HG03460 (cell line): Measurements from ENCODE around the gene KRTAP5-8.
"Not testable (repeated sequence)": the region's sequence is repeated elsewhere in the genome, so short reads cannot be mapped to it uniquely, and the experiment has no call there.

Source experiments
- ATAC-seq: cut with Tn5 transposase; IDR thresholded peaks from one replicate; pipeline ENCODE4 v1.9.1; 2021; ENCODE audit not compliant: unreplicated experiment

The KRTAP5-8 gene

DNA sequence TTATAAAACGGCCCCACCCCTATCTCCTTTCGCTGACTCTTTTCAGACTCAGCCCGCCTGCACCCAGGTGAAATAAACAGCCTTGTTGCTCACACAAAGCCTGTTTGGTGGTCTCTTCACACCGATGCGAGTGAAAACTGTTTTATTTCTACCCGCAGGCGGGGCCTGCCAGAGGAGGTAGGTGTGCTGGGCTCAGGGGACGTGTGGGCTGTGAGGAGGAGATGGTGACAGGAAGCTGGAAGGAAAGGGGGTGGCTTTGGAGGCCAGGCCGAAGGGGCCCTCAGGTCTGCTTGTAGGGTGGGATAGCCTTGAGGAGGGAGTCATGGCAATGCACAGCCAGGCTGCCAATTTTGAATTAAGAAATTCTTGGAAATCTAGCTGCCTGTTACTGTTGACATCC lies 32.0 kb upstream of the KRTAP5-8 start:
- no peak for ATAC-seq

DNA sequence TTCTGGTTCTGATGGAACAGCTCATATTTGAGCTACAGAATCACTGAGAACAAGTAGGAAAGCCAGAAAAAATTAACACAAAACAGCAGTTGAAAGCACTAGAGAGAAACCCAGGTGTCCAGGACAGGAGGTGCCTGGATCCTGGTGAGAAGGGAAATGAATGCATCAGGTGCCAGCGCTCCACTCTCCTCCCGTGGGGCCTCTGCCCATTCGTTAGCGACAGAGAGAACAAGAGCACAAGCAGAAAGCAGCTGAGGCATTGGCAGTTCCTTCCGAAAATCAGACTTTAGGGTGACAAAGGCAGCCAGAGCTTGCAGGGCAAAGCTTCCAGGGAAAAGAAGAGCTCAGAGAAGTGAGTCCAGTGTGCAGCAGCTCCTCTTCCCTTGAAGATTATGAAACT lies 30.7 kb upstream of the KRTAP5-8 start:
- ATAC-seq: no peak

DNA sequence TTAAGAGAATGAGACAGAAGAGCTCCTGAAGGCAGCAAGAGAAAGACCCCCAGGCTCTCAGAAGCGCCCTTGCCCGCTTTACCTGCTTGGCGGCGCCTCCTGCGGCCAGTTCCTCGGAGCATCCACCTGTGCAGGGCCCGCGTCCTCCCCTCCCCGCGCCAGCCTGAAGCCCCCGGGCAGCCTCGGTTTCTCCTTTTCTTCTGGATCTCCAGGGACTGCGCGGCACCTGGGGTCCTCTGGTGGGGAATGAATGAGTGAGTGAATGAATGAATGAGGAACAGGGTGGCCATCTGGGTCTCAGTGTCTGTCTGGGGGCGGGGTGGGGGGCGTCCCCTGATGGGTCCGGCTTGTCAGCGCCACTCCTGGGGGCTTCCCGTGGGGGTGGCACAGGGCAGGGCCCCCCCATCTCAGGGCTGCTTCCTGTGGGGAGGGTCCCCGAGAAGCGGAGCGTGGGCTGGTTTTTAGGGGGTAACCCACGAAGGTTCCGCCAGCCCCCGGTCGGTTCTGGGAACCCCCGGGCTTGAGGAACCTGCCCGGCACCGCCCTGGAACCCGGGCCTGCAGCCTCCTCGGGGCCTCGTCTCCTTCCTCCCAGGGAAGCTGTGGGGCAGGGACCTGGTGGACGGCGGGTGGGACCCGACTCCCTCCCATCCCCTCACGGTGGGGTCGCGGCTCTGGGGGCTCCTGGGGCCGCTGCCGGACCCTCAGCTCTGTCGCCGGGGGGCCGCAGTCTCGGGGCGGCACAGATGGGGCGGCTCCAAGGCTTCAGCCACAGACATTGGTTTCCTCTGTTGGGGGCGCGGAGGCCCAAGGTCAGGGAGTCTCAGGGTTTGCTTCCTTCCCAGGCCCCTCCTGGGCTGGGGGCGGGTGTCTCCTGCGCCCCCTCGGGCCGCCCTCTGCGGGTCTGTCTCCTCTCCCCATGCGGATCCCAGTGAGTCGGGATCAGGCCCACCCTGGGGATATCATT lies 19.0 kb upstream of the KRTAP5-8 start:
- no peak for ATAC-seq

DNA sequence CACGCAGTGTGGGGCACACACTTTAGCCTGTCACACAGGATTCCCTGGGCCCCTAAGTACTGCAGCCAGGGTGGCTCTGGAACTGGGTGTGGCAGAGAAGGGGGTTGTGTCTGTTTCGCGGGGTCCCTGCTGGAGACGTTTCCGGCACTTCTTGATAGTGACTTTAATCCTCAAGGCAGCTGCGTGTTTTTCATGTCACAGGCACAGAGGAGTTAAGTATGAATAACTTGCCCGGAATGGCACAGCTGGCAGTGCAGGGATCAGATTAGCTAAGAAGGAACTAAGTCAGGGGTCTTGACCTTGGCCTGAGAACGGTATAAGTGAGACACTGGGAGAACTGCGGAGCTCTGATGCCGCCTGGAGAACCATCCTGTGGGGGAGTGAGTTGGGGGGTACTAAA lies 18.3 kb upstream of the KRTAP5-8 start:
- ATAC-seq: no peak

DNA sequence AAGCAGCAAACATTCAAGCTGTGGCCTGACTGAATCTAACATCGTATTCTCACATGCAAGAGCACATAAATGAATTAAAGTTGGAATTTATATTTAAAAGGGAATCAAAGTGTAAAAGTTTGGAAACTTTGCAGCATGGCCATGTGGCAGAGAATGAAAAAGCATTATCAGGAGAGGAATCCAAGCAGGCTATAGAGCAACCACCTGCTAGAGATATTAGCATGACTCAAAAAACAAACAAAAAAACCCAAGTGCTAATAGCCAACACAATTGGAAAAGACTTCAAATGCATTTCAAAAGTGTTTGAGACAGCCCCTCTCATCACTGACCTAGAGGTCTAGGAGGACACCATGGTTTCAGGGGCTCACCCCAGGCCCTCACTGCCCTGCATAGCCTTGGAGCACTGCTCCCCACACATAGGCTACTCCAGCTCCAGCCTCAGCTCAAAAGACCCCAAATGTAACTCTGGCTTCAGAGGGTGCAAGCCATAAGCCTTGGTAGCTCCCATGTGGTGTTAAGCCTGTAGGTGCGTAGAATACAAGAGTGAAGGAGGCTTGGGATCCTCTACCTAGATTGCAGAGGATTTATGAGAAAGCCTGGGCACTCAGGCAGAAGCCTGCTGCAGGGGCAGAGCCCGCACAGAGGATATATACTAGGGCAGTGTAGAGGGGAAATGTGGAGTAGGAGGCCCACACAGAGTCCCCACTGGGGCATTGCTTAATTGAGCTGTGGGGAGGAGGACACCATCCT lies 12.5 kb upstream of the KRTAP5-8 start:
- no peak for ATAC-seq

DNA sequence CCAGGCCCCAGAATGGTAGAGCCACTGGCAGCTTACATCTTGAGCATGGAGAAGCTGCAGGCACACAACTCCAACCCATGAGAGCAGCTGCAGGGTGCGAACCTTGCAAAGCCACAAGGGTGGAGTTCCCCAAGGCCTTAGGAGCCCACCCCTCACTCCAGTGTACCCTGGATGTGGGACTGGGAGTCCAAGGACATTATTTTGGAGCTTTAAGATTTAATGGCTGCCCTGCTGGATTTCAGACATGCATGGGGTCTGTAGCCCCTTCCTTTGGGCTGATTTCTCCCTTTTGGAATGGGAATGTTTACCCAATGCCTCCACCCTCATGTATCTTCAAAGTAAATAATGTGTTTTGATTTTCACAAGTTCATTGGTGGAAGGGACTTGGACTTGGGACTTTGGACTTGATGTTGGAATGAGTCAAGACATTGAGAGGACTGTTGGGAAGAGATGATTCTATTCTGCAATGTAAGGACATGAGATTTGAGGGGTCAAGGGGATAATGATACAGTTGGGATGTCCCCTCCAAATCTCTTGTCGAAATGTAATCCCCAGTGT lies 11.8 kb upstream of the KRTAP5-8 start:
- no peak for ATAC-seq

DNA sequence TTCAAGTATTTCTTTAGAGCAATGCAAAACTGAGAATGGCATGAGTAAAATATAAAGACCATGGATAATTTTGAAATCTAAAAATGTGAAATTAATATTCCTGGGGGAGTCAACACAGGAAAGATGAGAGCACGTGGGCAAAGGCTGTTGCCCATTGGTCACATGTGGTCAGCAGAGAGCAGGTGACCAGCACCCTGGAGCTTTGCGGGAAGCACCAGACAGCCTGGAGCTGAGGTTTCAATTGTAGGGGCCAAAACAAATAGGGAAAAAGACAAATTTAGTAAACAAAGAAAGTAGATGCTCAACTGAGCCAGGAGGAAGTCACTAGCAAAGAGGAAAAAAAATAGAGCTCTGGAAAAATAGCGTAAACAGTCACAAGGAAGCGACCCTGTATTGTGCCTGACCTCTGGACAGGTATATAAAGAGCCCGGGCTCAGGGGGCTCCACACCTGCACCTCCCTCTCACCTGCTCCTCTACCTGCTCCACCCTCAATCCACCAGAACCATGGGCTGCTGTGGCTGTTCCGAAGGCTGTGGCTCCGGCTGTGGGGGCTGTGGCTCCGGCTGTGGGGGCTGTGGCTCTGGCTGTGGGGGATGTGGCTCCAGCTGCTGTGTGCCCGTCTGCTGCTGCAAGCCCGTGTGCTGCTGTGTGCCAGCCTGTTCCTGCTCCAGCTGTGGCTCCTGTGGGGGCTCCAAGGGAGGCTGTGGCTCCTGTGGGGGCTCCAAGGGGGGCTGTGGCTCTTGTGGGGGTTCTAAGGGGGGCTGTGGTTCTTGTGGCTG lies 10.8 kb upstream of the KRTAP5-8 start, which contains the start of gene KRTAP5-7:
TSS of gene KRTAP5-7 (plus strand) at position 472 of the 780 bp plus-strand sequence. CDS start at position 506, 34 bp downstream.
- ATAC-seq: not testable (repeated sequence)

DNA sequence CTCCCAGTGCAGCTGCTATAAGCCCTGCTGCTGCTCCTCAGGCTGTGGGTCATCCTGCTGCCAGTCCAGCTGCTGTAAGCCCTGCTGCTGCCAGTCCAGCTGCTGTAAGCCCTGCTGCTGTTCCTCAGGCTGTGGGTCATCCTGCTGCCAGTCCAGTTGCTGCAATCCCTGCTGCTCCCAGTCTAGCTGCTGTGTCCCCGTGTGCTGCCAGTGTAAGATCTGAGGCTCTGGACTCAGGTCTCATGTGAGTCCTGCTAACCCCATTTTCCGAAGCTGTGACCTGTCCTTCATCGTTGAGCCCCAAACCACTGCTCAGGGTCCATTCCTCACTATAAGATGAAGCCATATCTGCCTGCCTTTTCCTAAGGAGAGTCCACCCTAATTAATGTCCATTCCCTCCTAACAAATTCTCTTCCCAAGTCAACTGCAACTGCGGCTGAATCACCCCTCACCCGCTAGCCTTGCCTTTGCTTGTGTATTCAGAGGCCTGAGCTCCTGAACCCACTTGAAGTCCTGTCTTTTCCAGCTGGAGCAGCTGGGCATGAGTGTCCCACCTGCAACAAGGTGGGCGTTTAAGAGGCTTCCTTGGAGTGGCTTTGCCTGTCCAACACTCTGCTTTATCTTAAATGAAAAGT lies 10.1 kb upstream of the KRTAP5-8 start:
- no peak for ATAC-seq

DNA sequence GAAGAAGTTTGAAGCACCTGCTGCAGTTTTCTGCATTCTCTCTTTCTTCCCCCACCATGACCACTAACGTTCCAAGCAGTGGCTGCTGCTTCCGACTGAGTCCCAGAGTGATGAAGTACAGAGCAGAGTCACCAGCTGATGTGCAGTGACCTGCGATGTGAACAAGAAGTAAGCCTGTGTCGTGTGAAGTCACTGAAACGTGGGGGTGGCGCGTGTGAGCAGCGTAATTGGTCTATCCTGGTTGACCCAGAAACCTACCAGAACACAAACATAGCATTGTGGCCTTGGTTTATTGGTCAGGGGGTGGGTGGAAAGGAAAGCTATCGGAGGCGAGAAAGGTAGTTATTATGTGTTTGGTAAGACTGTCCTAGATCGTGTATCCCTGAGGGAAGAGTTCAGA lies 7.2 kb upstream of the KRTAP5-8 start:
- no peak for ATAC-seq

DNA sequence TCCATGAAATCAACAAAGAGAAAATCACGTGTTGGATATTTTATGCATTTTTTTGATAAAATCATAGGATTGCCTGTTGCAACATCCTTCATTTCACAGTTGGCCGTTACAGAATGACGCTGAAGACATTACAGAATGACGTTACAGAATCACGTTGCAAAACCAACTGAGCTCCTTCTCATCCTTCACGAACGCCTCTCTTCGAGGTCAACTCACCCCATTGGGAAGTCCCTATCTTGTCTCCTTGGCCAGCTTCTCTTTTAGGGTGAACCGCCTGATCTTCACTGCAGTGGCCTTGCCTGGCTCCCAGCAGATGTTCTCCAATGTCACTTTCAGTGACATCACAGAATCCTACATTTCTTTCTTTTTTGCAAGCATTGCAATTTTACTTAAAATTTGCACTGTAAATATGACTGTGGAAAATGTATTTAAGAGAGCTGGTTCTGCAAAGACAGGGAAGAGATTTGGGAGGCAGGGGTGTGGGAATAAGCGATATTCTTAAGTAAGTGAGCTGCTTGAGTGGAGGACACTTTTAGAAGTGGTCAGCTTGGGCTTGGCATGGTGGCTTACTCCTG lies 5.7 kb upstream of the KRTAP5-8 start:
- no peak for ATAC-seq

DNA sequence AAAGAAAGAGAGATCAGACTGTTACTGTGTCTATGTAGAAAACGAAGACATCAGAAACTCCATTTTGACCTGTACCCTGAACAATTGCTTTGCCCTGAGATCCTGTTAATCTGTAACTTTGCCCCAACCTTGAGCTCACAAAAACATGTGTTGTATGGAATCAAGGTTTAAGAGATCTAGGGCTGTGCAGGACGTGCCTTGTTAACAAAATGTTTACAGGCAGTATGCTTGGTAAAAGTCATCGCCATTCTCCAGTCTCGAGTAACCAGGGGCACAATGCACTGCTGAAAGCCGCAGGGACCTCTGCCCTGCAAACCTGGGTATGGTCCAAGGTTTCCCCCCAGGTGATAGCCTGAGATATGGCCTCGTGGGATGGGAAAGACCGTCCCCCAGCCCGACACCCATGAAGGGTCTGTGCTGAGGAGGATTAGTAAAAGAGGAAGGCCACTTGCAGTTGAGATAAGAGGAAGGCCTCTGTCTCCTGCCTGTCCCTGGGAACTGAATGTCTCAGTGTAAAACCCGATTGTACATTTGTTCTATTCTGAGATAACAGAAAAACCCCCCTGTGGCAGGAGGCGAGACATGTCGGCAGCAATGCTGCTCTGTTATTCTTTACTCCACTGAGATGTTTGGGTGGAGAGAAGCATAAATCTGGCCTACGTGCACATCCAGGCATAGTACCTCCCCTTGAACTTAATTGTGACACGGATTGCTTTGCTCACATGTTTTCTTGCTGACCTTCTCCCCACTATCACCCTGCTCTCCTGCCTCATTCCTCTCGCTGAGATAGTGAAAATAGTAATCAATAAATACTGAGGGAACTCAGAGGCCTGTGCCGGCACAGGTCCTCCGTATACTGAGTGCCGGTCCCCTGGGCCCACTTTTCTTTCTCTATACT lies 2.9 kb upstream of the KRTAP5-8 start:
- not testable (repeated sequence) for ATAC-seq

DNA sequence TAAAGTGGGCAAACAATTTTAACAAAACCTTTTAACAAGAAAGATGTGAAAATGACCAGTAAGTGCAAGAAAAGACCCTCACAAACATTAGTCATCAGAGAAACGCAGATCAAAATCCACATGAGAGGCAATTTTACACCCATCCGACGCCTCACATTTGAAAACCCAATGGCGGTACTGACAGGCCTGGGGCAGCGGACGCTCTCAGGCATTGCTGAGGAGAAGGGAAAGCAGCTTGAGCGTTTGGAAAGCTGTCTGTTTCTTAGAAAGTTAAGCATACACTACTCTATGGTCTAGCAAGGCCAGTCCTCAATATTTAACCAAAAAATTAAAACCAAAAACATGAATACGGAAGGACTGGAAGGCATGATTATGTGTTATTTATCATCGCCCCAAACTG lies 2.0 kb upstream of the KRTAP5-8 start:
- ATAC-seq: no peak

DNA sequence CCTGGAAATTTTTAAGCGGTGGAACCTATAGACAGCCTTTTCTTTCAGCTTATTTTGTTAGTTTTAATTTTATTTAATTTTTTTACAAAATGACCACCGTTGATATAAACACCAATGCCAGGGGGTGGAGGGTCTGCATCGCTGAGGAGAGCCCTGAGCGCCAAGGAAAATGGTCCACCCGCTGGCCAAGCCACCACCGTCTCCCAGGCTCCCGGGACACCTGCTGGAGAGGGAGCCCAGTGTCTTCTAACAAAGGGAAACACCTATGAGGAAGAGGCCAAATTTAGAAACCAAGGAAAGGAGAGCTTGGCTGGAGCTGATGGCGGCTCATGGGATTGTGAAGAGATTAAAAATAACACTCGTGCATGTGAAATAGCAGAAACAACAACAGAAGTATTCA lies 288 bp upstream of the KRTAP5-8 start:
- ATAC-seq: no peak

DNA sequence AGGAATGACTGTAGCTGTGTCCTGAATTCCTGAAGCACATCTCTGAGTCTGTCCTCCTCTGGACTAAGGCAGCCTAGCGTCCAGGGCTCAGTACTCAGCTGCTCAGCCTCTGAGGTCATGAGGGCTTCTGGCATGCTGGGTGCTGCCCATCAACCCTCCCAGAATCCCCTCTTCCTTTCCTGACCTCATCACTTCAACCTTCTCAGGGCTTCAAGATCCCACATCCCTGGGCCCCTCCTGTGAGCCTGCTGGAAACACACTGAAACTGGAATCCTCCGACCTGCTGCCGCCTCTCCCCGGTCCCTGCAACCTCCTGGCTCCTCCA lies 803 bp downstream of the KRTAP5-8 start:
- ATAC-seq: no peak

DNA sequence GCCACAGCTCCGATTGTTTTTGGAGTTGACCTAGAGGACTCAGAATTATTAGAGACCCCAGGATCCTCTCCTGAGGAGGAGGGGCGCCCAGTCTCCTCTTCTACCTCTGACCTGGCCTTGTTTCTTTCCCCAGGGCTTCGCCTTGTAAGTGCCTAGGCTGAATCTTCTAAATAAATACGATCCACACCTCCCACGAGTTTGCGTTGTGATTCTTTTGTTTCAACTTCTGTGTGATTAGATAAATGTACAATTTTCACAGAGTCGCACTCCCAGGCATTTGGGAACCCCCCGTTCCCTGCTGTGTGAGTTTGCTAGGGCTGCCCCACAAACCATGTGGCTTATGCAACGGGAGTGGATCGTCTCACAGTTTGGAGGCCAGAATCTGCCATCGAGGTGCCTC lies 1.2 kb downstream of the KRTAP5-8 start:
- ATAC-seq: no peak

DNA sequence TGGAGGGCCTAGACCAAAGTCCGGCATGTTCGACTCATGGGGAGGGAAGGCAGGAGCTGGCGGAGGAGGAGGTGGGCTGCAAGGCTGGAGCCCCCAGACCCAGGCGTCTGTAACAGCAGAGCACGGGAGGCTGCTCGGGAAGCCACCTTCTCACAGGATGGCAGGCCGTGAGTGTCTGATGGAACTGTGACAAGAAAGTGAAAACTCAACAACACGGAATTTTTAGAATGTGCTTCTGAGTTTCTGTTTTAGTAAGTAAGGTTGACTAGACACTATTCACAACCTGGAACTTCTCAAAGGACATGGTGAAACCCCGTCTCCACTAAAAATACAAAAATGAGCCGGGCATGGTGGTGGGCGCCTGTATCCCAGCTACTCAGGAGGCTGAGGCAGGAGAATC lies 2.1 kb downstream of the KRTAP5-8 start:
- ATAC-seq: not testable (repeated sequence)

DNA sequence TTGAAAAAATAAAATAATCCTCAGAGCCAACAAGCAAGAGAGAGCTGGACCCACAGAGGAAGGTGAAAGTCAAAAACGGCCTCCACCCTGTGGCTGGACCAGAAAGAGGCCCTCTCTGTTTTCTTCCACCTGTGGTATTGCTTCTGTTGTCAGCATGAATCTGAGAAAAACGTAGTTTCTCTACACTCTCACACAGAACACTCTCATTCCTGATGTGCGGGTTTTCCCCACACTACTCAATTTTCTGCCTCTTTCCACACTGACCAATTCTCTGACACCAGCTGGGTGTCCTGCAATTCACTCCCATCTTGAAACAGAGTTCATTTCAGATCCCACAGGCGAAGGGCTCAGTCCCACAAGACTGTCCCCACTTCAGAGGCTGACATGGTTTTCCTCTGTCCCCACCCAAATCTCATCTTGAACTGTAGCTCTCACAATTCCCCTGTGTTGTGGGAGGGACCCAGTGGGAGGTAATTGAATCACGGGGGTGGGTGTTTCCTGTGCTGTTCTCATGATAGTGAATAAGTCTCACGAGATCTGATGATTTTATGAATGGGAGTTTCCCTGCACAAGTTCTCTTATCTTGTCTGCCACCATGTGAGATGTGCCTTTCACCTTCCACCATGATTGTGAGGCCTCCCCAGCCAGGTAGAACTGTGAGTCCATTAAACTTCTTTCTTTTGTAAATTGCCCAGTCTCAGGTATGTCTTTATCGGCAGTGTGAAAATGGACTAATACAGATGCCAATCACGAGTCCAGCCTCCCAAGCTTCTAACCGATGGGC lies 2.9 kb downstream of the KRTAP5-8 start:
- not testable (repeated sequence) for ATAC-seq

DNA sequence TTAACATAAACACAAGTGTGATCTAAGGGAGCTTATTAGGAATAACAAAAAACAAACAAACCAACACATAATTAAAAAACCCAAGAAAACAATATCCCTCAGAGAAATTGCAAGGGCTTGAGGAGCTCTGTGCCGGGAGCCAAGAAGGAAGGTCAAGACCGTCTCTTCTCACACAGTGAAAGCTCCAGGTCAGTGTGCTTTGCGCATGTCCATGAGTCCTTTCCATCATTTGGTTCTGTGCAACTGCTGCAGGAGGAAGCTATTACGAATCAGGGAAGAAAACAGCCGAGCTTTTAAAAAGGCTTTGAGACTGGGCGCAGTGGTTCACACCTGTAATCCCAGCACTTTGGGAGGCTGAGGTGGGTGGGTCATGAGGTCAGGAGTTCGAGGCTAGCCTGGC lies 4.6 kb downstream of the KRTAP5-8 start:
- ATAC-seq: no peak
